ENCODE measurements around the gene PGLYRP2. TPM values are rescaled to one million over a fixed set of nuclear protein-coding genes. Genes with fewer than 3 reads are reported as not detected.

The PGLYRP2 gene
- total and polyA plus RNA-seq, 2 of the 13 experiments (the other 11 are each of a cell fraction or from before 2014, with no cell fraction given): 0.04 to 1.0 TPM

DNA sequence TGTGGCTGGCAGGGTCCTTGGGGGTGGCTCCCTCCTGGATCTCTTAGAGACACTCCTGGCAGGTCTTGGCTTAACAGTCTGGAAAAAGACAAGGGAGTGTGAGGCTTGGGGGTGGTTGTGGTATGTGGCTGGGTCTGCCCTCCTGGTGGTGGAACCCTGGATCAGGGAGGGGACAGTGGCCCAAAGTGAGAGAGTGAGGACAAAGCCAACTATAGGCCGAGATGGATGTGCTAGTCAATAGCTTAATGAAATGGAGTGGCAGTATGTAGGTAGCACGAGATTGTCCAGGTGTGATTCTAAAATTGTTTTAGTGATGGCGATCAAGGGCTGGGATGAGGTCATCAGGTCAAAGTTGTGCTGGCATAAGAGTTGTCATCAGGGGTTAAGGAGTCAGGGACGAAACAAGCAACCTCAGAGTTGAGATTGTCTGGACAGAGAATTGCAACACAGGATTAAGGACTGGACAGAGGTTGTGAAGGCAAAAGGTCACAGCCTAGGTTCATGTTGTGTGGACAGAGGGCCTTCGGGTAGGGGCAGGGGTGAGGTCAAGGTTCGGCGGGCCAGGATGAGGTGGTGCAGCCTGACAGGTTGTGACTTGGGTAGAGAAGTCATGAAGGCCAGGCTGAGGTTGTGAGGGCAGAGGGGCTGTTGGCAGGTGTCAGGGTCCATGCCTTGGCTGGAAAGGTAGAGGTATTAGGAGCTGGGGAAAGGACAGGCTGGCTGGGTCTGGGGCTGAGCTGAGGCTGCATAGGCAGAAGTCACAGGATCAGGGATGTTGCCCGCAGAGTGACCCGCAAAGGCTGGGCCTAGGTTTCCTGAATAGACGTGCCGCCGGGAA is 10.4 kb downstream of the PGLYRP2 start (continued):
- TF ChIP-seq ZBTB10 (CRISPR knock-in tag; IDR thresholded peaks at IDR 0.05; ENCODE audit: borderline replicate concordance) (no peak), MAZ (IDR thresholded peaks at IDR 0.05; ENCODE audit: borderline replicate concordance, low read depth, low read length) (no peak), MAZ (CRISPR knock-in tag; IDR thresholded peaks at IDR 0.05; ENCODE audit: low read depth) (no peak), SP1 (IDR thresholded peaks at IDR 0.05) (no peak), SP1 (CRISPR knock-in tag; IDR thresholded peaks at IDR 0.05) (no peak), ZNF546 (CRISPR knock-in tag; conservative IDR thresholded peaks at IDR 0.05) (no peak), ZNF558 (CRISPR knock-in tag; IDR thresholded peaks at IDR 0.05; ENCODE audit: borderline replicate concordance) (no peak), PHF21A (CRISPR knock-in tag; IDR thresholded peaks at IDR 0.05) (no peak), RCOR2 (CRISPR knock-in tag; IDR thresholded peaks at IDR 0.05) (no peak), ZNF614 (CRISPR knock-in tag; IDR thresholded peaks at IDR 0.05; ENCODE audit: borderline replicate concordance) (no peak), GABPA (IDR thresholded peaks at IDR 0.05; ENCODE audit: low read depth, low read length) (no peak), GABPA (CRISPR knock-in tag; IDR thresholded peaks at IDR 0.05; ENCODE audit: low read depth) (no peak), ZNF7 (CRISPR knock-in tag; IDR thresholded peaks at IDR 0.05) (no peak), CCDC6 (CRISPR knock-in tag; IDR thresholded peaks at IDR 0.05) (no peak), NR2F1 (CRISPR knock-in tag; IDR thresholded peaks at IDR 0.05) (peak; percentile 89 to 97), ZNF260 (CRISPR knock-in tag; IDR thresholded peaks at IDR 0.05; ENCODE audit: borderline replicate concordance, low read depth) (no peak), RBM39 (IDR thresholded peaks at IDR 0.05; ENCODE audit: low read depth, low read length, poor library complexity, severe bottlenecking) (no peak), ZSCAN31 (CRISPR knock-in tag; IDR thresholded peaks at IDR 0.05; ENCODE audit: low read depth) (no peak), ERF (CRISPR knock-in tag; IDR thresholded peaks at IDR 0.05) (no peak), ZFX (CRISPR knock-in tag; IDR thresholded peaks at IDR 0.05; ENCODE audit: low read depth) (0 out of 2 replicates have a peak, but pooled peaks have one; percentile 18), THYN1 (CRISPR knock-in tag; IDR thresholded peaks at IDR 0.05; ENCODE audit: borderline replicate concordance, low read depth) (no peak), ZNF354B (CRISPR knock-in tag; IDR thresholded peaks at IDR 0.05) (no peak), ZFP91 (CRISPR knock-in tag; IDR thresholded peaks at IDR 0.05; ENCODE audit: borderline replicate concordance) (no peak), ISL2 (CRISPR knock-in tag; IDR thresholded peaks at IDR 0.05) (no peak), NFIC (IDR thresholded peaks at IDR 0.05; ENCODE audit: low read length) (no peak), GLI4 (CRISPR knock-in tag; IDR thresholded peaks at IDR 0.05; ENCODE audit: borderline replicate concordance) (no peak)
- TF ChIP-seq, protein P1, sequence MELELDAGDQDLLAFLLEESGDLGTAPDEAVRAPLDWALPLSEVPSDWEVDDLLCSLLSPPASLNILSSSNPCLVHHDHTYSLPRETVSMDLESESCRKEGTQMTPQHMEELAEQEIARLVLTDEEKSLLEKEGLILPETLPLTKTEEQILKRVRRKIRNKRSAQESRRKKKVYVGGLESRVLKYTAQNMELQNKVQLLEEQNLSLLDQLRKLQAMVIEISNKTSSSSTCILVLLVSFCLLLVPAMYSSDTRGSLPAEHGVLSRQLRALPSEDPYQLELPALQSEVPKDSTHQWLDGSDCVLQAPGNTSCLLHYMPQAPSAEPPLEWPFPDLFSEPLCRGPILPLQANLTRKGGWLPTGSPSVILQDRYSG (CRISPR knock-in tag; IDR thresholded peaks at IDR 0.05): no peak
